GM12864 (cell line): ENCODE measurements around the gene SEMA5B.

ENCODE experiments used
- DNase-seq: peaks from one replicate; pipeline ENCODE4 v3.0.0-alpha.2; 2011; ENCODE audit warnings: low read depth
- H3K4me3 ChIP-seq: 2 replicates; pipeline ENCODE4 v1.5.1; 2011; ENCODE audit warnings: mild to moderate bottlenecking, low read depth, low read length, control low read depth
- TF ChIP-seq, protein P1 (sequence below): IDR thresholded peaks from 2 replicates; pipeline ENCODE4 v1.5.1; 2011; ENCODE audit warnings: low read depth, mild to moderate bottlenecking, moderate library complexity, low read length, control low read depth, inconsistent platforms; ENCODE audit errors: missing control alignments

Gene SEMA5B

DNA sequence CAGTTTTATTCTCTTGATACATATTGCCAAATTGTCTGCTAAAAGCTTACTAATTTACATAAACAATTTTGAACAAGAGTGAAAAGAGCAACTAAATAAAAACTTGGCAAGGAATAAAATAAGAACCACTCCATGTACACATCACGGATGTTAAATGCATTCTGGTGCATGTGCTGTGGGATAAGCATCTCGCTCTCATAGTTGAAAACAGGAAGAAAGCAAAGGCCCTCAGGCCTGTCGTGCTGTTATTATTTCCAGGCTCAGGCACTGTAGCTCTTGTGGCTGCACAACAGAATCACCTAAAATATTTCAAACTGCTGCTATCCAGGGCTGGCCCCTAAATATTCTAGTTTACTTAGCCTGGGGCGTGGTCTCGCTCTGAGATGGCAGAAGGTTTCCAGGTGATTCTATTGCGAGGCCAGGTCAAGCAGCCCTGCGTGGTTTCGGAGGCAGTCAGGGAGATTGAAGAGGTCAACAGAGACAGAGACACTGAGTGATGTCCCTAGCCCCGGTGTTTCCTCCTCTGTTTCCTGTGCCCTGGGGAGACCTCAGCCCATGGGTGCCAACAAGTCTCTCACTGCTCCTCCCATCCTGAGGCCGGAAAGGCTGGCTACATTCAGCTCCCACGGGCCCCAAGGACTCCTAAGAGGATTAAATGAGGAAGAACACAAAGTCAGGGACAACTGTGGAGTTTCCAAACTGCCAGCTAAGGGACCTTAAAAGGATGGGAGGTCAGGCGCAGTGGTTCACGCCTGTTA, 21.1 kb upstream of the SEMA5B start:
- no peak for DNase-seq
- H3K4me3 ChIP-seq, result no peak overlapping the region
- TF ChIP-seq, protein P1, sequence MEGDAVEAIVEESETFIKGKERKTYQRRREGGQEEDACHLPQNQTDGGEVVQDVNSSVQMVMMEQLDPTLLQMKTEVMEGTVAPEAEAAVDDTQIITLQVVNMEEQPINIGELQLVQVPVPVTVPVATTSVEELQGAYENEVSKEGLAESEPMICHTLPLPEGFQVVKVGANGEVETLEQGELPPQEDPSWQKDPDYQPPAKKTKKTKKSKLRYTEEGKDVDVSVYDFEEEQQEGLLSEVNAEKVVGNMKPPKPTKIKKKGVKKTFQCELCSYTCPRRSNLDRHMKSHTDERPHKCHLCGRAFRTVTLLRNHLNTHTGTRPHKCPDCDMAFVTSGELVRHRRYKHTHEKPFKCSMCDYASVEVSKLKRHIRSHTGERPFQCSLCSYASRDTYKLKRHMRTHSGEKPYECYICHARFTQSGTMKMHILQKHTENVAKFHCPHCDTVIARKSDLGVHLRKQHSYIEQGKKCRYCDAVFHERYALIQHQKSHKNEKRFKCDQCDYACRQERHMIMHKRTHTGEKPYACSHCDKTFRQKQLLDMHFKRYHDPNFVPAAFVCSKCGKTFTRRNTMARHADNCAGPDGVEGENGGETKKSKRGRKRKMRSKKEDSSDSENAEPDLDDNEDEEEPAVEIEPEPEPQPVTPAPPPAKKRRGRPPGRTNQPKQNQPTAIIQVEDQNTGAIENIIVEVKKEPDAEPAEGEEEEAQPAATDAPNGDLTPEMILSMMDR, result no peak

DNA sequence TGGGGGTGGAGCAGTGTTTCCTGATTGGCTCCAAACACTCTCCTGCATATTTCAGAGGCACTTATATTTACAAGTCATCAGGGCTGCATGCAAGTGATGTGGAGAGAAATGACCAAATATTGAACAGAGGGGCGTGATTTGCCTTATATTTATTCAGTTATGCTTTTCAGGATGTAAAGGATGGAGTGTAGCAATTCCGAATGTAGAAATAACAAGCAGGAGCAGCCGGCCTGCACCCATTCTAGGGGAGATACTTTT, 19.4 kb upstream of the SEMA5B start:
- DNase-seq, result no peak
- no peak overlapping the region for H3K4me3 ChIP-seq
- TF ChIP-seq, protein P1, result no peak

DNA sequence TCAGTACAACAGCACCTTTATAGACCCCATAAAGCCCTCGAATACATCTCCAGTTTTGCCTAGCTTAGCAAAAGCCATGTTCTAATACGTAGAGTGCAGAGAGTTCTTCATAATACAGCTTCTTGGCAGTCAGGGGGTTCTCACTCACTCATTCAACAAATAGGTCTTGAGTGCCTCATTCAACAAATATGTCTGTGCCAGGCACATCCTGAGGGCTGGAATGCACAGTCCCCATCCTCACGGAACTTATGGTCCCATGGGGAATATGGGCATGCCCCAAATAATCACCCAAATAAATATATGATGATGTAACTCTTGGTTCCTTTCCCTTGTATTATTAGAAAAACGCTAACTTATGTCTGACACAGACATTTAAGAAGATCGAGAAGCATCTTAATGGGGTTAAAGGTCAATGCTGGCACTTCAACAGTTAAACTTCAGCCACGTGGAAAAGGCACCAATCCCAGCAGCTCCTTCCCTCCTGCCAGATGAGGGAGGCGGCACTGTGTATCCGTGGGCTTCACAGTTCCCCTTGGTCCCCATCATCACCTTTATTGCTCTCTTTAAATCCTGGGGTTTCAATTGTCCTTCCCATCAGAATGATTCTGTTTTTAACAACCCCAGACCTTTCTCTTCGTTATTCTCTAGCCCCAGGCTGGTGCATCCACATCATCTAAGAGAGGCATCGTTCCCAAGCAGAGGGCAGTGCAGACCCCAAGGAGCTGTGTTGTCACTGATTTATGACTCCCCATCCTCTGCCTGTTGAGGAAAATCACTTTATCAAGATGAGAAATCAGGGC, 18.9 kb upstream of the SEMA5B start:
- no peak for DNase-seq
- TF ChIP-seq, protein P1, result no peak

DNA sequence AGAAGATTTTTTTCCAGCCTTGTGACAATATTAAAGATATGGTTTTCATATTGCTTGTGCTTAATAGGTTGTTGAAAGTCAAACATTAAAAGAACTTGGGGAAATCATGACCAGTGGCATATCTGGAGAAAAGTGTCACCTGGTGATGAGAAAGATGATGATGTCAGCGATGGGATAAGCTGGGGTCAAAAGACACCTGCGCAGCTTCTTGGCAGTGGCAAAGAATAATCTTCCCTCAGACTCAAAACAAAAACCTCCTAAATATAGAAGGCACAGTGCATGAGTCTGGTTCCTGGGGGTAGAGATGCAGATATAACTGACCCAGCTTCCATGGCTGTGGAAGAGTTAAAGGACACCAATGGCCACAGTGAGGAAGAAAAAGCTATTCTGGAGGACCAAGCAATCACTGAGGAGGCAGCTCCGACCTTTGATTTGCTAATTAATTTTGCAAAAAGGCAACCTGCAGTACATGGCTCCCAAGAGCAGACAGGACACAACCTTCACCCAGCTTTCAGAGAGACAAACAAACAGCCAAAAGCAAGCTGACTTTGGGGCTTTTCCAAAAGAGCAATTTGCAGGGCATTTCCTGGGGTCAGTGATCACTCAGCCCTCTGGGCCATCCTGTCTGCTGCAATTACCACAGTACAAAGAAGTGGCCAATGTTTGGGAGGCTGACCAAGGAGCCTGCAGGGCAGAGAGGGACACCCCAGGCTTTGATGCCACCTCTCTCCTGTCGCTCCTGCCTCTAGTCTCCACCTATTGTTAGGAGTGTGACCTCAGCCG, 17.6 kb upstream of the SEMA5B start:
- H3K4me3 ChIP-seq, result no peak overlapping the region
- TF ChIP-seq, protein P1, result no peak
- DNase-seq, result no peak

More for the DNA sequence above, 18.9 kb upstream of the SEMA5B start:
- H3K4me3 ChIP-seq, result no peak overlapping the region

DNA sequence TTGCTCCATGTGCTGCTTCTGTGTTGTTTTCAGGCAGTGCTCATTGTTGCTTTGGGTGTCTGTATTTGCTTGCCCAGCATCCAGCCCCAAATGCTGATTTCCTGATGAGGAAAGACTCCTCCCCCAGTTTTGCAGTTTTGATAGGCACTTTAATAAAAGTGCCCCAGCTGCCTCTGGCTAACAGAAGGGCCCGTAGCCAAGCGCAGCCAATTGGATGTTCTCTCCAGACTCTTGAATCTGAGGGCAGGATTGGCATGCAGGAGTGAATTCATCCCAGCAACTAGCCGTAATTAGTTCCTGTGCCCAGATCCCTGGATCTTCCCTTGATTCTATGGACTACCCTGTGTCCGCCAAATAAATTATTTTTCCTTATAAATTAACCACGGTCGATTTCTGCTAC, 14.8 kb upstream of the SEMA5B start:
- H3K4me3 ChIP-seq, result no peak overlapping the region
- TF ChIP-seq, protein P1, result no peak
- DNase-seq, result no peak

DNA sequence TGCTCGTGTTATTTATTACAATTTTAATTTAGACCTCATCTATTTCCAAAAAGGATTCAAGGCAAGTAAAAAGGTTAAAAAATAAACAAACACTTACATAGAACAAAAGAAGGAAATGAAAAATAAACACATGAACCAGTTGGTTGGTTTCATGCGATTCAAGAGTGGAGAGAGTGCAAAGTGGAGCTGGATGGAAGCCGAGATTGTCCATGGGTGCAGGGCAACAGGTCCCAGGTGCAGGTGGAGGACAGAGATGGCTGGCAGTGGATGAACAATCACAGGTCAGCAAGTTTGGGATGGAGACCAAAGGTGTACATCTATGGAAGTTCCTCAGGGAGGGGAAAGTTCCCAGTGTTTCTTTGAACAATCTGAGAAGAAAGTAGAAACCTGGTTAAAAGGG, 11.6 kb upstream of the SEMA5B start:
- no peak overlapping the region for H3K4me3 ChIP-seq
- TF ChIP-seq, protein P1, result no peak
- DNase-seq, result no peak
